Epidermal melanocyte (primary cell): Measurements from ENCODE around the gene SPACA4.

Experiments used
- DNase-seq: peaks from one replicate; pipeline ENCODE4 v3.0.0; 2011; ENCODE audit warnings: low spot score; ENCODE audit not compliant: insufficient read length

The SPACA4 gene

GRCh38 chr19:48633148-48634035, 26.9 kb downstream of the SPACA4 start:
- DNase-seq = no peak

GRCh38 chr19:48634036-48634342, 27.4 kb downstream of the SPACA4 start:
- no peak for DNase-seq

GRCh38 chr19:48634424-48635262, 28.1 kb downstream of the SPACA4 start:
- DNase-seq = peak; percentile 90

GRCh38 chr19:48635263-48635965, 28.9 kb downstream of the SPACA4 start:
- DNase-seq = no peak

GRCh38 chr19:48635966-48636858, 29.7 kb downstream of the SPACA4 start:
- DNase-seq = no peak

- no peak for DNase-seq
Measured at GRCh38 chr19:48636859-48637448, 30.4 kb downstream of the SPACA4 start, which contains the start of gene DBP. Gene DBP (minus strand): TSS chr19:48637379. CDS start chr19:48636994, 385 bp downstream.

GRCh38 chr19:48637449-48637947, 31.0 kb downstream of the SPACA4 start:
- DNase-seq = peak; percentile 99

- DNase-seq = peak; percentile 93
Measured at GRCh38 chr19:48637948-48638830, 31.6 kb downstream of the SPACA4 start.

- no peak for DNase-seq
Measured at GRCh38 chr19:48638831-48639381, 32.4 kb downstream of the SPACA4 start.

- DNase-seq = no peak
Measured at GRCh38 chr19:48639483-48640375, 33.2 kb downstream of the SPACA4 start.

GRCh38 chr19:48641850-48642249, 35.3 kb downstream of the SPACA4 start:
- DNase-seq = no peak

GRCh38 chr19:48642862-48643261, 36.3 kb downstream of the SPACA4 start:
- no peak for DNase-seq

GRCh38 chr19:48644355-48644754, 37.8 kb downstream of the SPACA4 start:
- no peak for DNase-seq

GRCh38 chr19:48644839-48645619, 38.5 kb downstream of the SPACA4 start:
- peak; percentile 55 for DNase-seq

- DNase-seq = no peak
Measured at GRCh38 chr19:48645620-48646000, 39.1 kb downstream of the SPACA4 start.

GRCh38 chr19:48646001-48646721, 39.6 kb downstream of the SPACA4 start, which contains the start of gene CA11:
Gene CA11 (minus strand): TSS chr19:48646187. CDS start chr19:48645632, 555 bp downstream.
- DNase-seq = peak; percentile 92
